H9 (cell line): ENCODE results near the gene PTPRK. TPM values are rescaled to one million over a fixed set of nuclear protein-coding genes. Genes with fewer than 3 reads are reported as not detected.

ENCODE experiments used
- DNase-seq: peaks from one replicate; pipeline ENCODE4 v3.0.0-alpha.2; 2017
- H2AFZ ChIP-seq: one replicate; pipeline ENCODE4 v1.6.1; 2013; ENCODE audit warnings: mild to moderate bottlenecking, low read length, control low read depth, moderate library complexity
- H2AK5ac ChIP-seq: 2 replicates; pipeline ENCODE4 v1.6.1; 2013; ENCODE audit warnings: low read length, control low read depth, mixed read lengths; ENCODE audit not compliant: insufficient read length
- H2BK120ac ChIP-seq: one replicate; pipeline ENCODE4 v1.6.1; 2013; ENCODE audit warnings: low read depth, mild to moderate bottlenecking, low read length, control low read depth, inconsistent platforms; ENCODE audit not compliant: poor library complexity, severe bottlenecking
- H2BK12ac ChIP-seq: 2 replicates; pipeline ENCODE4 v1.6.1; 2013; ENCODE audit warnings: low read length, control low read depth, mixed read lengths, low read depth; ENCODE audit not compliant: insufficient read length
- H2BK15ac ChIP-seq: 2 replicates; pipeline ENCODE4 v1.6.1; 2013; ENCODE audit warnings: low read depth, low read length, control low read depth
- H2BK20ac ChIP-seq: one replicate; pipeline ENCODE4 v1.6.1; 2013; ENCODE audit warnings: low read depth, mild to moderate bottlenecking, low read length, control low read depth, inconsistent platforms; ENCODE audit not compliant: poor library complexity, severe bottlenecking
- H2BK5ac ChIP-seq: 2 replicates; pipeline ENCODE4 v1.6.1; 2013; ENCODE audit warnings: low read length, control low read depth, mixed read lengths; ENCODE audit not compliant: insufficient read length
- H3K14ac ChIP-seq: 2 replicates; pipeline ENCODE4 v1.6.1; 2013; ENCODE audit warnings: low read length, control low read depth; ENCODE audit not compliant: insufficient read depth
- H3K18ac ChIP-seq: 2 replicates; pipeline ENCODE4 v1.6.1; 2013; ENCODE audit warnings: low read depth, mild to moderate bottlenecking, mixed read lengths, low read length, control low read depth; ENCODE audit not compliant: insufficient read length
- H3K23ac ChIP-seq: 2 replicates; pipeline ENCODE4 v1.6.1; 2013; ENCODE audit warnings: low read length, control low read depth, mixed read lengths, low read depth; ENCODE audit not compliant: insufficient read length
- H3K23me2 ChIP-seq: 2 replicates; pipeline ENCODE4 v1.6.1; 2013; ENCODE audit warnings: low read depth, mild to moderate bottlenecking, mixed read lengths, low read length, control low read depth; ENCODE audit not compliant: insufficient read length, poor library complexity, severe bottlenecking
- H3K27ac ChIP-seq: 2 replicates; pipeline ENCODE4 v1.5.1; 2013; ENCODE audit warnings: low read length, control low read depth, mixed read lengths, low read depth; ENCODE audit not compliant: insufficient read length
- H3K27me3 ChIP-seq: 2 replicates; pipeline ENCODE4 v1.6.1; 2013; ENCODE audit warnings: low read length, control low read depth, inconsistent platforms; ENCODE audit not compliant: insufficient read depth
- H3K4ac ChIP-seq: 2 replicates; pipeline ENCODE4 v1.6.1; 2013; ENCODE audit warnings: low read depth, mild to moderate bottlenecking, control low read depth, inconsistent platforms, low read length, moderate library complexity
- H3K4me1 ChIP-seq: 2 replicates; pipeline ENCODE4 v1.6.1; 2013; ENCODE audit warnings: low read length, control low read depth, inconsistent platforms; ENCODE audit not compliant: insufficient read depth
- H3K4me2 ChIP-seq: 2 replicates; pipeline ENCODE4 v1.6.1; 2013; ENCODE audit warnings: low read length, control low read depth, mixed read lengths; ENCODE audit not compliant: insufficient read length, insufficient read depth
- H3K56ac ChIP-seq: 2 replicates; pipeline ENCODE4 v1.6.1; 2013; ENCODE audit warnings: low read depth, mild to moderate bottlenecking, mixed read lengths, low read length, control low read depth; ENCODE audit not compliant: insufficient read length
- H3K79me1 ChIP-seq: 2 replicates; pipeline ENCODE4 v1.6.1; 2013; ENCODE audit warnings: low read depth, mild to moderate bottlenecking, moderate library complexity, low read length, control low read depth, inconsistent platforms; ENCODE audit not compliant: insufficient read depth, poor library complexity, severe bottlenecking
- H3K79me2 ChIP-seq: 2 replicates; pipeline ENCODE4 v1.6.1; 2013; ENCODE audit warnings: low read length, control low read depth, inconsistent platforms; ENCODE audit not compliant: insufficient read depth
- H3K9ac ChIP-seq: 2 replicates; pipeline ENCODE4 v1.6.1; 2013; ENCODE audit warnings: low read length, control low read depth, mixed read lengths; ENCODE audit not compliant: insufficient read length; ENCODE audit errors: extremely low read depth
- H3K9me3 ChIP-seq: one replicate; pipeline ENCODE4 v1.6.1; 2013; ENCODE audit warnings: low read depth, low read length, inconsistent platforms; ENCODE audit not compliant: control insufficient read depth
- H3T11ph ChIP-seq: one replicate; pipeline ENCODE4 v1.6.1; 2013; ENCODE audit warnings: mild to moderate bottlenecking, low read length, control low read depth, inconsistent platforms
- H4K20me1 ChIP-seq: one replicate; pipeline ENCODE4 v1.6.1; 2013; ENCODE audit not compliant: control insufficient read depth, insufficient read length, insufficient read depth
- H4K5ac ChIP-seq: 2 replicates; pipeline ENCODE4 v1.6.1; 2013; ENCODE audit warnings: low read depth, mild to moderate bottlenecking, mixed read lengths, low read length, control low read depth; ENCODE audit not compliant: insufficient read length
- H4K8ac ChIP-seq: replicated peaks from 2 replicates; pipeline ENCODE4 v1.6.1; 2013; ENCODE audit warnings: low read length, control low read depth, mixed read lengths, low read depth; ENCODE audit not compliant: insufficient read length
- H4K91ac ChIP-seq: 2 replicates; pipeline ENCODE4 v1.6.1; 2013; ENCODE audit warnings: low read depth, mild to moderate bottlenecking, moderate library complexity, mixed read lengths, low read length, control low read depth; ENCODE audit not compliant: insufficient read length
- H3K27ac Mint-ChIP-seq, 3 experiments: 2 replicates in 2 of 3; 3 replicates in 1 of 3; pipeline ENCODE4 v1.8.0; 2020 to 2021; ENCODE audit warnings: mixed read lengths in 3 of 3, mild to moderate bottlenecking in 1 of 3, moderate library complexity in 1 of 3
- H3K27me3 Mint-ChIP-seq: 2 replicates; pipeline ENCODE4 v1.8.0; 2021; ENCODE audit warnings: low read depth, mild to moderate bottlenecking, moderate library complexity, mixed read lengths
- H3K36me3 Mint-ChIP-seq, 3 experiments: 2 replicates in 2 of 3; 3 replicates in 1 of 3; pipeline ENCODE4 v1.8.0; 2020 to 2021; ENCODE audit warnings: low read depth in 3 of 3, mixed read lengths in 3 of 3; ENCODE audit not compliant: insufficient read depth in 1 of 3
- H3K4me1 Mint-ChIP-seq, 2 experiments: 2 replicates each; pipeline ENCODE4 v1.8.0; 2020; ENCODE audit warnings: mixed read lengths in 2 of 2
- H3K4me3 Mint-ChIP-seq, 2 experiments: 2 replicates in 1 of 2; 3 replicates in 1 of 2; pipeline ENCODE4 v1.8.0; 2020 to 2021; ENCODE audit warnings: mild to moderate bottlenecking in 2 of 2, mixed read lengths in 2 of 2, moderate library complexity in 1 of 2
- H3K9me3 Mint-ChIP-seq, 2 experiments: 2 replicates in 1 of 2; 3 replicates in 1 of 2; pipeline ENCODE4 v1.8.0; 2020; ENCODE audit warnings: mild to moderate bottlenecking in 2 of 2, mixed read lengths in 2 of 2, moderate library complexity in 1 of 2
- WGBS: extraction: QIAGEN DNeasy Blood & Tissue Kit; methylation state at CpG from one replicate; pipeline ENCODE4 v1.1.7; 2013; ENCODE audit warnings: missing lambda C conversion rate, low lambda C conversion rate, mixed read lengths; ENCODE audit not compliant: insufficient read length; ENCODE audit errors: extremely low coverage; 5-methylcytosine and 5-hydroxymethylcytosine counted together
- total RNA-seq: library from RNA; stranded (reverse); gene quantifications from 2 replicates; pipeline ENCODE4 v1.2.1, GENCODE V29; 2021
- TF ChIP-seq, protein P1 (sequence below): fragments of 200-600 bp; sonication (generic); conservative IDR thresholded peaks from 3 replicates; pipeline ENCODE4 v1.8.0; 2021; ENCODE audit warnings: antibody characterized with exemption, mild to moderate bottlenecking

PTPRK gene
- total RNA-seq, 1 experiment from 2014 or later, result 47.9 TPM

- no peak overlapping the region for H2BK15ac ChIP-seq
- no peak overlapping the region for H2AK5ac ChIP-seq
- H3K4me1 ChIP-seq, result no peaks in the 10 kb centered on the region
- no peak overlapping the region for H2BK5ac ChIP-seq
- H3K9me3 Mint-ChIP-seq, result no peaks in the 10 kb centered on the region
- no peak overlapping the region for H4K91ac ChIP-seq
- no peaks in the 10 kb centered on the region for H3K36me3 Mint-ChIP-seq
- H3K23ac ChIP-seq, result no peak overlapping the region
- DNase-seq, result no peak
- no peaks in the 10 kb centered on the region for H3K9me3 ChIP-seq
- no peak overlapping the region for H2BK12ac ChIP-seq
- 0 out of 4 replicates have a peak, but pooled peaks cover 0 to 2% of the 10 kb centered on the region in 2 experiments for H3K4me1 Mint-ChIP-seq
- no peak overlapping the region for H3K14ac ChIP-seq
- no peak overlapping the region for H2BK120ac ChIP-seq
- no peak overlapping the region for H4K8ac ChIP-seq
- no peaks in the 10 kb centered on the region for H3K27me3 ChIP-seq
- no peak overlapping the region for H3K56ac ChIP-seq
- H3T11ph ChIP-seq, result no peak overlapping the region
- no peak overlapping the region for H3K4me2 ChIP-seq
- H2AFZ ChIP-seq, result no peak overlapping the region
- H4K5ac ChIP-seq, result no peak overlapping the region
- TF ChIP-seq, protein P1, sequence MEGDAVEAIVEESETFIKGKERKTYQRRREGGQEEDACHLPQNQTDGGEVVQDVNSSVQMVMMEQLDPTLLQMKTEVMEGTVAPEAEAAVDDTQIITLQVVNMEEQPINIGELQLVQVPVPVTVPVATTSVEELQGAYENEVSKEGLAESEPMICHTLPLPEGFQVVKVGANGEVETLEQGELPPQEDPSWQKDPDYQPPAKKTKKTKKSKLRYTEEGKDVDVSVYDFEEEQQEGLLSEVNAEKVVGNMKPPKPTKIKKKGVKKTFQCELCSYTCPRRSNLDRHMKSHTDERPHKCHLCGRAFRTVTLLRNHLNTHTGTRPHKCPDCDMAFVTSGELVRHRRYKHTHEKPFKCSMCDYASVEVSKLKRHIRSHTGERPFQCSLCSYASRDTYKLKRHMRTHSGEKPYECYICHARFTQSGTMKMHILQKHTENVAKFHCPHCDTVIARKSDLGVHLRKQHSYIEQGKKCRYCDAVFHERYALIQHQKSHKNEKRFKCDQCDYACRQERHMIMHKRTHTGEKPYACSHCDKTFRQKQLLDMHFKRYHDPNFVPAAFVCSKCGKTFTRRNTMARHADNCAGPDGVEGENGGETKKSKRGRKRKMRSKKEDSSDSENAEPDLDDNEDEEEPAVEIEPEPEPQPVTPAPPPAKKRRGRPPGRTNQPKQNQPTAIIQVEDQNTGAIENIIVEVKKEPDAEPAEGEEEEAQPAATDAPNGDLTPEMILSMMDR, result no peak
- H3K9ac ChIP-seq, result no peak overlapping the region
- H3K18ac ChIP-seq, result no peak overlapping the region
- H3K4me3 Mint-ChIP-seq, result no peak overlapping the region
- H3K4ac ChIP-seq, result no peak overlapping the region
- no peaks in the 10 kb centered on the region for H3K79me2 ChIP-seq
- H4K20me1 ChIP-seq, result no peaks in the 10 kb centered on the region
- no peaks in the 10 kb centered on the region for H3K79me1 ChIP-seq
- no CpG with 5 or more reads among the region's 5 CpGs for WGBS
- no peak overlapping the region for H2BK20ac ChIP-seq
- no peak overlapping the region for H3K27ac Mint-ChIP-seq
- H3K23me2 ChIP-seq, result no peaks in the 10 kb centered on the region
- H3K27me3 Mint-ChIP-seq, result no peaks in the 10 kb centered on the region
- no peak overlapping the region for H3K27ac ChIP-seq
Observed at GRCh38 chr6:127941228-127941627, 579.2 kb downstream of the PTPRK start.
